ENCODE results near the gene ESPN. TPM values are rescaled to one million over a fixed set of nuclear protein-coding genes. Genes with fewer than 3 reads are reported as not detected.

Gene ESPN
- polyA plus RNA-seq, 1 experiment, result not detected

GRCh38 chr1:6456800-6457466 lies 32.4 kb downstream of the ESPN start:
- Histone ChIP-seq H3K4me3 (ENCODE audit: low read depth, low read length) (no peak overlapping the region), H3K27me3 (ENCODE audit: control insufficient read depth, insufficient read depth, low read length) (peaks cover 23% of the 10 kb centered on the region), H3K36me3 (ENCODE audit: control insufficient read depth, insufficient read depth, low read length) (peaks cover 5% of the 10 kb centered on the region; the same call in 1 of the 2 replicates)
- no peak for TF ChIP-seq CTCF (IDR thresholded peaks at IDR 0.05; ENCODE audit: insufficient read depth, low read depth, low read length)
- DNase-seq (ENCODE audit: low read depth), result no peak
- POLR2A ChIA-PET, result no interaction called here
- CTCF ChIA-PET, result interaction anchor here (1.8 kb wide), 1 partner anchor 18 kb away, joined by 5 read pairs; no protein-coding TSS in a partner anchor

- ChIA-PET POLR2A (no interaction called here), CTCF (interaction anchor here (0.9 to 1.2 kb wide), 4 partner anchors 10 to 187 kb away, joined by 3 to 6 read pairs (median 4); no protein-coding TSS in a partner anchor)
- Histone ChIP-seq H3K4me3 (ENCODE audit: low read depth, low read length) (no peak overlapping the region), H3K36me3 (ENCODE audit: control insufficient read depth, insufficient read depth, low read length) (peaks cover 9% of the 10 kb centered on the region), H3K27me3 (ENCODE audit: control insufficient read depth, insufficient read depth, low read length) (peaks cover 13% of the 10 kb centered on the region)
- TF ChIP-seq CTCF (IDR thresholded peaks at IDR 0.05; ENCODE audit: insufficient read depth, low read depth, low read length), result no peak
- DNase-seq (ENCODE audit: low read depth), result no peak
Observed at GRCh38 chr1:6459850-6460265, 35.3 kb downstream of the ESPN start.

GRCh38 chr1:6460301-6461050 lies 35.9 kb downstream of the ESPN start:
- TF ChIP-seq CTCF (IDR thresholded peaks at IDR 0.05; ENCODE audit: insufficient read depth, low read depth, low read length), result no peak
- CTCF ChIA-PET, result interaction anchor here (0.6 to 1.2 kb wide), 5 partner anchors 10 to 186 kb away, joined by 3 to 6 read pairs (median 3); no protein-coding TSS in a partner anchor
- POLR2A ChIA-PET, result no interaction called here
- Histone ChIP-seq H3K36me3 (ENCODE audit: control insufficient read depth, insufficient read depth, low read length) (peaks cover 9% of the 10 kb centered on the region), H3K4me3 (ENCODE audit: low read depth, low read length) (no peak overlapping the region), H3K27me3 (ENCODE audit: control insufficient read depth, insufficient read depth, low read length) (peaks cover 13% of the 10 kb centered on the region)
- no peak for DNase-seq (ENCODE audit: low read depth)

GRCh38 chr1:6461051-6461530 lies 36.5 kb downstream of the ESPN start:
- Histone ChIP-seq H3K27me3 (ENCODE audit: control insufficient read depth, insufficient read depth, low read length) (peaks cover 10% of the 10 kb centered on the region), H3K4me3 (ENCODE audit: low read depth, low read length) (no peak overlapping the region), H3K36me3 (ENCODE audit: control insufficient read depth, insufficient read depth, low read length) (peaks cover 9% of the 10 kb centered on the region)
- no peak for TF ChIP-seq CTCF (IDR thresholded peaks at IDR 0.05; ENCODE audit: insufficient read depth, low read depth, low read length)
- ChIA-PET POLR2A (no interaction called here), CTCF (interaction anchor here (0.6 to 1.1 kb wide), 2 partner anchors 9 to 25 kb away, joined by 3 read pairs; no protein-coding TSS in a partner anchor)
- DNase-seq (ENCODE audit: low read depth), result no peak

Data from BJ (cell line).